ENCODE measurements around the gene RGP1.

The RGP1 gene

GRCh38 chr9:35741740-35742139 lies 7.3 kb upstream of the RGP1 start:
- FAIRE-seq: no peak
- DNase-seq (ENCODE audit: low spot score): no peak

- DNase-seq (ENCODE audit: low spot score) (no peak), FAIRE-seq (no peak)
Observed at GRCh38 chr9:35743452-35743851, 5.6 kb upstream of the RGP1 start.

GRCh38 chr9:35743880-35744518 lies 5.1 kb upstream of the RGP1 start:
- FAIRE-seq: no peak
- no peak for DNase-seq (ENCODE audit: low spot score)

- FAIRE-seq (no peak), DNase-seq (ENCODE audit: low spot score) (no peak)
Observed at GRCh38 chr9:35745569-35745968, 3.5 kb upstream of the RGP1 start.

DNA sequence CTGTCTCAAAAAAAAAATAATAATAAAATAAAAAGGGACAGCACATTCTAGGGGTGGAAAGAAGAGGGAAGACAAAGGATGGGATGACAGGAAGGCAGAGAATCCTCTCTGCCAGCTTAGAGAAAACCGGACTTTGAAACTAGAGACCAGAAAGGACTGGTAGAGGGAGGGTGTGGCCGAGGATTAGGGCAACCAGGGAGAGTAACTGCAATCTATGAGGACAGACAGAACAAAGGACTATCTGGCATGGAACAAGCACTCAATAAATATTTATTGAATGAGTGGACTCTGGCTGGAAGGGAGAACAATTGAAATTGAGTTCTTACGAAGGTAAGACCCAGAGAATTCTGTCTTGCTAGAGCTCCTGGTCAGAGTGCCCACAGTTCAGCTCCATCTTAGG lies 2.5 kb upstream of the RGP1 start:
- FAIRE-seq (no peak), DNase-seq (ENCODE audit: low spot score) (no peak)

GRCh38 chr9:35748242-35748857 lies 737 bp upstream of the RGP1 start:
- no peak for FAIRE-seq
- no peak for DNase-seq (ENCODE audit: low spot score)

GRCh38 chr9:35749515-35750255 lies 598 bp downstream of the RGP1 start:
- FAIRE-seq (no peak), DNase-seq (ENCODE audit: low spot score) (no peak)

GRCh38 chr9:35750256-35750531 lies 1.1 kb downstream of the RGP1 start:
- FAIRE-seq (no peak), DNase-seq (ENCODE audit: low spot score) (no peak)

- DNase-seq (ENCODE audit: low spot score): no peak
- no peak for FAIRE-seq
Observed at GRCh38 chr9:35753466-35753865, 4.4 kb downstream of the RGP1 start.

GRCh38 chr9:35754264-35754663 lies 5.2 kb downstream of the RGP1 start, which contains the start of gene MSMP:
MSMP (minus strand) TSS chr9:35754276; CDS start chr9:35754129, 147 bp downstream.
- FAIRE-seq (no peak), DNase-seq (ENCODE audit: low spot score) (no peak)

GRCh38 chr9:35755071-35755470 lies 6.0 kb downstream of the RGP1 start:
- DNase-seq (ENCODE audit: low spot score) (no peak), FAIRE-seq (no peak)

- FAIRE-seq: no peak
- no peak for DNase-seq (ENCODE audit: low spot score)
Observed at GRCh38 chr9:35756275-35757225, 7.5 kb downstream of the RGP1 start.

GRCh38 chr9:35757226-35757891 lies 8.3 kb downstream of the RGP1 start:
- no peak for FAIRE-seq
- no peak for DNase-seq (ENCODE audit: low spot score)

- FAIRE-seq (no peak), DNase-seq (ENCODE audit: low spot score) (no peak)
Observed at GRCh38 chr9:35757892-35758275, 8.8 kb downstream of the RGP1 start.

DNA sequence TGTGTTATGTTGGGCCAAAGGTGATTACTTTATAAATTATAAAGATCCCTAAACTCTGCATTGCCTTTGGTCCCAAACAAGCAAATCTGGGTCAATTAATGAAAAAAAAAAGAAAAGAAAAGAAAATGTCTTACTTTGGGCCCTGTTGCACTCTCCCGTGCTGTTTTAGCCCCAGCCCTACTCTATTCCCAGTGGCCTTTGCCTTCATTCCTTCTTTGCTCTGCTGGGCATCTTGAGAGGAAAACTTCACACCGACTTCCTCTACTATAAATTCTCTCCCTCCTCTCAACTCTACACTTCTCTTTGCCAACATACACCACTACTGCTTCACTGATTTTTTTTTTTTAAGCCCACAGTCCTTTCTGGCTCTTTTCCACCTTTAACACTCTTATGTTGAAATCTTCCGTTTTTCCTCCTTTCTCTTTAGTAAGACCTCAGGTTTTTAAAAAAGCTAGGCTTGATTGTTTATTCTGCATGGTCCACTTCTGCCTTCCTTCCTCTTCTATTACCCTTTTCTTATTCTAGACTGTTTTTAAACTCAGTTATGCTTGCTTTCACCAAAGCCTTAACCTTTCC lies 9.5 kb downstream of the RGP1 start:
- FAIRE-seq: no peak
- DNase-seq (ENCODE audit: low spot score): no peak

DNA sequence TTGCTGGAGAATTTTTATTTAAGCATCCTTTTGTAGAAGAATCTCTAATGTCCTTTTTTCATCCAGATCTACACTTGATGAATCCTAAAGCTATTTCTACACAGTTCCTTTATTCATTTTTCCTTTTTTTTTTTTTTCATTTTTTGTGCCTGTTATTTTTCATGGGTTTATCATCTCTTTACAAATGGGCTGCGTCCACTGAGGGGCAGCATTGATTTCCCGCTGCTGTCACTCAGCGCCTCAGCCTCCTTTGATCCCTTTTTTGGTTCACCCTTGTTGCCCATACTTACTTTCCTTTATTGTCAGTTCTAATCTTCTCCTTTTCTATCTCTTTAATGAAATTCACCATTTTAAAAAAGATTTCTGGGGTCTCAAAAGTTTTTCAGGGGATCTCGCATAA lies 10.7 kb downstream of the RGP1 start:
- DNase-seq (ENCODE audit: low spot score): no peak

GRCh38 chr9:35760651-35761050 lies 11.6 kb downstream of the RGP1 start:
- FAIRE-seq: no peak

More for the DNA sequence above, 10.7 kb downstream of the RGP1 start:
- no peak for FAIRE-seq

GRCh38 chr9:35763181-35763580 lies 14.1 kb downstream of the RGP1 start:
- DNase-seq (ENCODE audit: low spot score) (no peak), FAIRE-seq (no peak)

More at GRCh38 chr9:35760651-35761050, 11.6 kb downstream of the RGP1 start:
- no peak for DNase-seq (ENCODE audit: low spot score)

DNA sequence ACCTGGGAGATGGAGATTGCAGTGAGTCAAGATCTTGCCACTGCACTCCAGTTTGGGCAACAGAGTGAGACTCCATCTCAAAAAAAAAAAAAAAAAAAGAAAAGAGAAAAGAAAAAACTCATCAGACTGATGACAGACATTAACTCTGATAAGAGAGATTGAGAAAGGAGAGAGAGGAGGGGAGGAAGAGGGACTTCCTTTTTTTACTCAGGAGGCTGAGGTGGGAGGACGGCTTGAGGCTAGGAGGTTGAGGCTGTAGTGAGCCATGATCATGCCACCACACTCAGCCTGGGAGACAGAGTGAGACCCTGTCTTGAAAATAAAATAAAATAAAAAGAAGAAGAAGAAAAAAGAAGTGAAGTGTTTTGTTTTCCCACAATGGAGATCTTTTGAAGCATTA lies 14.7 kb downstream of the RGP1 start:
- DNase-seq (ENCODE audit: low spot score): no peak

GRCh38 chr9:35766997-35767396 lies 17.9 kb downstream of the RGP1 start:
- no peak for FAIRE-seq

More for the DNA sequence above, 14.7 kb downstream of the RGP1 start:
- FAIRE-seq: no peak

GRCh38 chr9:35767458-35767857 lies 18.4 kb downstream of the RGP1 start:
- DNase-seq (ENCODE audit: low spot score) (no peak), FAIRE-seq (no peak)

More at GRCh38 chr9:35766997-35767396, 17.9 kb downstream of the RGP1 start:
- DNase-seq (ENCODE audit: low spot score): no peak

All from RCC 7860 (cell line).